Breast epithelium (tissue), 4 donors: ENCODE measurements around the gene DNAH10. TPM values are rescaled to one million over a fixed set of nuclear protein-coding genes. Genes with fewer than 3 reads are reported as not detected.

Source experiments
- DNase-seq, 2 donors: peaks; one replicate each; pipeline ENCODE4 v3.0.0-alpha.2; 2019; ENCODE audit warnings: low spot score in 2 of 2
- H3K27ac ChIP-seq, 2 donors: fragments of 200-600 bp; sonication (generic) in 1 of 2; one replicate each; pipeline ENCODE4 v1.5.1; 2016 to 2019; ENCODE audit warnings: mild to moderate bottlenecking in 1 of 2
- H3K27me3 ChIP-seq, 2 donors: fragments of 200-600 bp; sonication (generic) in 1 of 2; one replicate each; pipeline versions ENCODE4 v1.5.1 to v1.6.0; 2017 to 2019; ENCODE audit warnings: control low read depth in 1 of 2, mild to moderate bottlenecking in 1 of 2
- H3K36me3 ChIP-seq: fragments of 200-600 bp; one replicate; pipeline ENCODE4 v1.5.1; 2019
- H3K4me1 ChIP-seq, 2 donors: fragments of 200-600 bp; sonication (generic); one replicate each; pipeline ENCODE4 v1.5.1; 2016 to 2019; ENCODE audit warnings: control low read depth in 1 of 2
- H3K4me3 ChIP-seq, 3 donors: fragments of 200-600 bp; sonication (generic); 1 replicate in 2 of 3; 2 replicates in 1 of 3; pipeline ENCODE4 v1.5.1; 2016 to 2019; ENCODE audit warnings: mild to moderate bottlenecking in 3 of 3, moderate library complexity in 2 of 3
- H3K9me3 ChIP-seq, 2 donors: fragments of 200-600 bp; sonication (generic) in 1 of 2; one replicate each; pipeline ENCODE4 v1.5.1; 2016 to 2019; ENCODE audit warnings: control low read depth in 1 of 2
- POLR2A ChIP-seq: fragments of 450-650 bp; IDR thresholded peaks from one replicate; pipeline ENCODE4 v1.6.1; 2016; ENCODE audit warnings: antibody characterized with exemption, mild to moderate bottlenecking, moderate library complexity
- POLR2AphosphoS5 ChIP-seq, 3 donors: sonication (generic); formaldehyde crosslinking; IDR thresholded peaks; one replicate each; pipeline ENCODE4 v1.6.1; 2017; ENCODE audit warnings: antibody characterized with exemption in 3 of 3
- intact Hi-C: fragments of 100-400 bp; cut with DNase I; formaldehyde crosslinking; loops from one replicate; pipeline ENCODE4 v1.15.1; 2023; ENCODE audit warnings: low total_unique reads
- total RNA-seq, 3 donors: library from RNA; depleted of rRNA; stranded (reverse); fragments of >200 nt; gene quantifications; one replicate each; pipeline ENCODE4 v1.1.0, GENCODE V29; 2016
- TF ChIP-seq, protein P1 (sequence below), 3 donors: fragments of 450-650 bp; IDR thresholded peaks; one replicate each; pipeline ENCODE4 v1.5.1; 2016 to 2017; ENCODE audit warnings: antibody characterized with exemption in 3 of 3, mild to moderate bottlenecking in 3 of 3, moderate library complexity in 3 of 3

The DNAH10 gene
- total RNA-seq, 3 donors from 2014 or later: under 0.01 to 0.44 (median 0.33) TPM

GRCh38 chr12:123896767-123897166 is 134.7 kb downstream of the DNAH10 start:
- TF ChIP-seq POLR2A (no peak), POLR2AphosphoS5 (IDR thresholded peaks at IDR 0.05) (no peak)
- TF ChIP-seq, protein P1, sequence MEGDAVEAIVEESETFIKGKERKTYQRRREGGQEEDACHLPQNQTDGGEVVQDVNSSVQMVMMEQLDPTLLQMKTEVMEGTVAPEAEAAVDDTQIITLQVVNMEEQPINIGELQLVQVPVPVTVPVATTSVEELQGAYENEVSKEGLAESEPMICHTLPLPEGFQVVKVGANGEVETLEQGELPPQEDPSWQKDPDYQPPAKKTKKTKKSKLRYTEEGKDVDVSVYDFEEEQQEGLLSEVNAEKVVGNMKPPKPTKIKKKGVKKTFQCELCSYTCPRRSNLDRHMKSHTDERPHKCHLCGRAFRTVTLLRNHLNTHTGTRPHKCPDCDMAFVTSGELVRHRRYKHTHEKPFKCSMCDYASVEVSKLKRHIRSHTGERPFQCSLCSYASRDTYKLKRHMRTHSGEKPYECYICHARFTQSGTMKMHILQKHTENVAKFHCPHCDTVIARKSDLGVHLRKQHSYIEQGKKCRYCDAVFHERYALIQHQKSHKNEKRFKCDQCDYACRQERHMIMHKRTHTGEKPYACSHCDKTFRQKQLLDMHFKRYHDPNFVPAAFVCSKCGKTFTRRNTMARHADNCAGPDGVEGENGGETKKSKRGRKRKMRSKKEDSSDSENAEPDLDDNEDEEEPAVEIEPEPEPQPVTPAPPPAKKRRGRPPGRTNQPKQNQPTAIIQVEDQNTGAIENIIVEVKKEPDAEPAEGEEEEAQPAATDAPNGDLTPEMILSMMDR (IDR thresholded peaks at IDR 0.05): no peak
- intact Hi-C loops: no loop called here
- Histone ChIP-seq H3K27ac (no peak overlapping the region), H3K27me3 (no peaks in the 10 kb centered on the region), H3K36me3 (no peaks in the 10 kb centered on the region), H3K4me1 (no peaks in the 10 kb centered on the region), H3K9me3 (no peaks in the 10 kb centered on the region), H3K4me3 (peak overlapping the region in 1 of 3 donors; percentile 31)
- DNase-seq: no peak

GRCh38 chr12:123897221-123897620 is 135.1 kb downstream of the DNAH10 start:
- intact Hi-C loops: no loop called here
- H3K27me3 ChIP-seq: no peaks in the 10 kb centered on the region
- no peak overlapping the region for H3K27ac ChIP-seq
- H3K36me3 ChIP-seq: no peaks in the 10 kb centered on the region
- peak overlapping the region in 1 of 3 donors; percentile 31 for H3K4me3 ChIP-seq
- H3K9me3 ChIP-seq: no peaks in the 10 kb centered on the region
- no peaks in the 10 kb centered on the region for H3K4me1 ChIP-seq
- TF ChIP-seq, protein P1 (IDR thresholded peaks at IDR 0.05): no peak
- TF ChIP-seq POLR2A (no peak), POLR2AphosphoS5 (IDR thresholded peaks at IDR 0.05) (no peak)
- DNase-seq: no peak

DNA sequence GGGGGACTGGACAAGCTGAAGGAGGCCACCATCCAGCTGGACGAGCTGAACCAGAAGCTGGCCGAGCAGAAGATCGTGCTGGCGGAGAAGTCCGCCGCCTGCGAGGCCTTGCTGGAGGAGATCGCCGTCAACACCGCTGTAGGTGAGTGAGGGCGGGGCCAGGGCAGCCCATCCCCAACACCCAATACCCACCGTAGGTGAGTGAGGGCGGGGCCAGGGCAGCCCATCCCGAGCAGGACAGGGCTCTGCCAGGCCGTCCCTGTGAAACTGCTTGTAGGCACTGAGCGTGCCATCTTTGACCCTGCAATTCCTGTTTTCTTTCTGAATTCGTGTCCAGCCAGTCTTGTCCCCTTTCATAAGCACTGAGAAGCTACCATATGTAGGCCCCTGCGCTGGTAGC is 136.6 kb downstream of the DNAH10 start:
- Histone ChIP-seq H3K4me3 (no peak overlapping the region), H3K27ac (no peak overlapping the region), H3K4me1 (no peaks in the 10 kb centered on the region), H3K9me3 (no peaks in the 10 kb centered on the region), H3K27me3 (no peaks in the 10 kb centered on the region), H3K36me3 (no peaks in the 10 kb centered on the region)
- TF ChIP-seq POLR2A (no peak), POLR2AphosphoS5 (IDR thresholded peaks at IDR 0.05) (no peak)
- TF ChIP-seq, protein P1 (IDR thresholded peaks at IDR 0.05): no peak
- intact Hi-C loops: no loop called here
- DNase-seq: no peak

DNA sequence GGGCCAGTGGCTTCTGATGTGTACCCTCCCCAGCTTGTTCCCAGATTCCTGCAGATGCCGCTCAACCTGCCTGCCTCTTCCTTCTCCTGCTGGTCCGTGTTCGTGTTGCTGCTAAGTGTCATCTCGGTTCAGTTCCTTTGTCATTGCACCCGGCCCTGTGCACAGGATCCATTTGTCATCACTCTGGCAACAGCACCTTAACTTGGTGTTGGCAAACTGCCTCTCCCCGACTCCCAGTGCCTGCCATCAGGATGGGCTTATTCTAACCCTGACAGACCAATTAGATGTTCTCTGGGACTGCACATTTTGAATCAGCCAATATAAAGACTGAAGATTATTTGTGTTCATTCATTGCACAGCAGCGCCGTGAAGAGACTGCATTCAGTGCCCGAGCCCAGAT is 137.3 kb downstream of the DNAH10 start:
- no peak overlapping the region for H3K27ac ChIP-seq
- no peak overlapping the region for H3K4me3 ChIP-seq
- no peaks in the 10 kb centered on the region for H3K4me1 ChIP-seq
- intact Hi-C loops: no loop called here
- no peak for DNase-seq
- H3K36me3 ChIP-seq: no peaks in the 10 kb centered on the region
- H3K9me3 ChIP-seq: no peaks in the 10 kb centered on the region
- TF ChIP-seq POLR2A: no peak
- no peaks in the 10 kb centered on the region for H3K27me3 ChIP-seq

GRCh38 chr12:123900871-123901376 is 138.8 kb downstream of the DNAH10 start:
- Histone ChIP-seq H3K9me3 (no peaks in the 10 kb centered on the region), H3K36me3 (no peaks in the 10 kb centered on the region), H3K27ac (no peak overlapping the region), H3K27me3 (no peaks in the 10 kb centered on the region), H3K4me3 (no peak overlapping the region), H3K4me1 (no peaks in the 10 kb centered on the region)
- DNase-seq: no peak
- intact Hi-C loops: loop anchor here (10.0 kb wide), 1 partner anchor 124 kb away; no protein-coding TSS in a partner anchor
- TF ChIP-seq POLR2AphosphoS5 (IDR thresholded peaks at IDR 0.05) (no peak), POLR2A (no peak)
- TF ChIP-seq, protein P1 (IDR thresholded peaks at IDR 0.05): no peak
